Measurements from ENCODE around the gene DSE.

DNA sequence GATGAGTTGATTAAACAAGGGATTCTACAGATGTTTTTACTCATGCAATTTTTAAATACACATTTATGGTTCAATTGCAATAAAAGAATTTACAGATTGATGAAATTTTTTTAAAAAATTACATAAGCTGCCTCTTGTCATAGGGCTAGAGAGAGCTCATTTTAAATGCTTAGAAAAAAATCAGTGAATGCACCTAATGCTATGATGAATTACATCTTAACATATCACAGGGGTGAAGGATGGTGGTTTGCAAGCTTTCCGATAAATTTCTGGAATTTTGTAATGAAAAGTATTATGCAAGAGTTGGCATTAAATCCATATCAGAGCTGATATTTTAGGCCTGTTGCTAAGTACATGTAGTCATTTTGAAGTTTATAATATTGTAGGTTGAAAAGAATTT lies 29.6 kb downstream of the DSE start:
- TF ChIP-seq, protein P1, sequence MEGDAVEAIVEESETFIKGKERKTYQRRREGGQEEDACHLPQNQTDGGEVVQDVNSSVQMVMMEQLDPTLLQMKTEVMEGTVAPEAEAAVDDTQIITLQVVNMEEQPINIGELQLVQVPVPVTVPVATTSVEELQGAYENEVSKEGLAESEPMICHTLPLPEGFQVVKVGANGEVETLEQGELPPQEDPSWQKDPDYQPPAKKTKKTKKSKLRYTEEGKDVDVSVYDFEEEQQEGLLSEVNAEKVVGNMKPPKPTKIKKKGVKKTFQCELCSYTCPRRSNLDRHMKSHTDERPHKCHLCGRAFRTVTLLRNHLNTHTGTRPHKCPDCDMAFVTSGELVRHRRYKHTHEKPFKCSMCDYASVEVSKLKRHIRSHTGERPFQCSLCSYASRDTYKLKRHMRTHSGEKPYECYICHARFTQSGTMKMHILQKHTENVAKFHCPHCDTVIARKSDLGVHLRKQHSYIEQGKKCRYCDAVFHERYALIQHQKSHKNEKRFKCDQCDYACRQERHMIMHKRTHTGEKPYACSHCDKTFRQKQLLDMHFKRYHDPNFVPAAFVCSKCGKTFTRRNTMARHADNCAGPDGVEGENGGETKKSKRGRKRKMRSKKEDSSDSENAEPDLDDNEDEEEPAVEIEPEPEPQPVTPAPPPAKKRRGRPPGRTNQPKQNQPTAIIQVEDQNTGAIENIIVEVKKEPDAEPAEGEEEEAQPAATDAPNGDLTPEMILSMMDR (IDR thresholded peaks at IDR 0.05): no peak
- TF ChIP-seq MAZ (IDR thresholded peaks at IDR 0.05; ENCODE audit: borderline replicate concordance, low read depth, low read length): no peak
- no peak for TF ChIP-seq SMC3 (IDR thresholded peaks at IDR 0.05)
